Measurements from ENCODE around the gene COPG1. TPM values are rescaled to one million over a fixed set of nuclear protein-coding genes. Genes with fewer than 3 reads are reported as not detected.
"Not testable (repeated sequence)": the region's sequence is repeated elsewhere in the genome, so short reads cannot be mapped to it uniquely, and the experiment has no call there.

Gene COPG1
- total and polyA plus RNA-seq, 2 experiments from 2014 or later = 169 to 185 TPM

- Histone ChIP-seq H3K4me1 (ENCODE audit: insufficient read depth) (no peaks in the 10 kb centered on the region), H3K79me2 (peaks cover 7% of the 10 kb centered on the region), H3K36me3 (replicated peaks; ENCODE audit: insufficient read depth, low read depth) (no peaks in the 10 kb centered on the region), H3K4me2 (no peak overlapping the region), H3K9me2 (replicated peaks; ENCODE audit: insufficient read depth) (no peaks in the 10 kb centered on the region), H4K20me1 (ENCODE audit: insufficient read depth, poor library complexity, severe bottlenecking) (no peaks in the 10 kb centered on the region), H2AFZ (no peak overlapping the region), H3K4me3 (no peak overlapping the region), H3K9me3 (ENCODE audit: low read depth) (no peaks in the 10 kb centered on the region), H3K27ac (no peak overlapping the region), H3K27me3 (no peaks in the 10 kb centered on the region)
- WGBS (ENCODE audit: low lambda C conversion rate, missing lambda C conversion rate) = 96% methylated on average over 3 of the region's 3 CpGs
- TF ChIP-seq EZH2 (IDR thresholded peaks at IDR 0.05; ENCODE audit: borderline replicate concordance) = no peak
- TF ChIP-seq CTCF (IDR thresholded peaks at IDR 0.05; ENCODE audit: poor library complexity) = no peak
- DNase-seq (ENCODE audit: low spot score) = no peak
Measured at GRCh38 chr3:129261894-129262293, 12.5 kb downstream of the COPG1 start.

- no peak overlapping the region for H2AFZ ChIP-seq
- peaks cover 7% of the 10 kb centered on the region for H3K79me2 ChIP-seq
Measured at GRCh38 chr3:129263161-129263910, 13.9 kb downstream of the COPG1 start.

GRCh38 chr3:129264994-129265393, 15.6 kb downstream of the COPG1 start:
- not testable (repeated sequence) for H4K20me1 ChIP-seq (ENCODE audit: insufficient read depth, poor library complexity, severe bottlenecking); H3K4me1 ChIP-seq (ENCODE audit: insufficient read depth); H3K36me3 ChIP-seq (replicated peaks; ENCODE audit: insufficient read depth, low read depth); H3K9me3 ChIP-seq (ENCODE audit: low read depth); H3K9me2 ChIP-seq (replicated peaks; ENCODE audit: insufficient read depth); DNase-seq (ENCODE audit: low spot score); H3K79me2 ChIP-seq; H3K27me3 ChIP-seq; H2AFZ ChIP-seq; H3K4me3 ChIP-seq; H3K4me2 ChIP-seq; H3K27ac ChIP-seq
- 96% methylated on average over 6 of the region's 6 CpGs for WGBS (ENCODE audit: low lambda C conversion rate, missing lambda C conversion rate)

More at GRCh38 chr3:129263161-129263910, 13.9 kb downstream of the COPG1 start:
- no peak overlapping the region for H3K27ac ChIP-seq
- no peaks in the 10 kb centered on the region for H3K4me1 ChIP-seq (ENCODE audit: insufficient read depth)
- TF ChIP-seq EZH2phosphoT487 (IDR thresholded peaks at IDR 0.05; ENCODE audit: low read depth, severe bottlenecking, unreplicated experiment) (no peak), CTCF (IDR thresholded peaks at IDR 0.05; ENCODE audit: poor library complexity) (no peak), EZH2 (IDR thresholded peaks at IDR 0.05; ENCODE audit: borderline replicate concordance) (no peak)
- WGBS (ENCODE audit: low lambda C conversion rate, missing lambda C conversion rate) = 97% methylated on average over 6 of the region's 6 CpGs
- no peak overlapping the region for H3K4me2 ChIP-seq
- no peaks in the 10 kb centered on the region for H3K27me3 ChIP-seq
- no peaks in the 10 kb centered on the region for H3K9me3 ChIP-seq (ENCODE audit: low read depth)
- no peaks in the 10 kb centered on the region for H4K20me1 ChIP-seq (ENCODE audit: insufficient read depth, poor library complexity, severe bottlenecking)
- no peak for DNase-seq (ENCODE audit: low spot score)
- no peak overlapping the region for H3K4me3 ChIP-seq
- no peaks in the 10 kb centered on the region for H3K36me3 ChIP-seq (replicated peaks; ENCODE audit: insufficient read depth, low read depth)
- H3K9me2 ChIP-seq (replicated peaks; ENCODE audit: insufficient read depth) = no peaks in the 10 kb centered on the region

- no peak overlapping the region for H3K4me2 ChIP-seq
- no peaks in the 10 kb centered on the region for H3K4me1 ChIP-seq (ENCODE audit: insufficient read depth)
- no peak overlapping the region for H3K27ac ChIP-seq
- TF ChIP-seq EZH2 (IDR thresholded peaks at IDR 0.05; ENCODE audit: borderline replicate concordance) (no peak), CTCF (IDR thresholded peaks at IDR 0.05; ENCODE audit: poor library complexity) (no peak), EZH2phosphoT487 (IDR thresholded peaks at IDR 0.05; ENCODE audit: low read depth, severe bottlenecking, unreplicated experiment) (no peak)
- 97% methylated on average over 4 of the region's 4 CpGs for WGBS (ENCODE audit: low lambda C conversion rate, missing lambda C conversion rate)
- no peaks in the 10 kb centered on the region for H3K9me3 ChIP-seq (ENCODE audit: low read depth)
- DNase-seq (ENCODE audit: low spot score) = no peak
- H4K20me1 ChIP-seq (ENCODE audit: insufficient read depth, poor library complexity, severe bottlenecking) = no peaks in the 10 kb centered on the region
- no peaks in the 10 kb centered on the region for H3K9me2 ChIP-seq (replicated peaks; ENCODE audit: insufficient read depth)
- H3K4me3 ChIP-seq = no peak overlapping the region
- peaks cover 5% of the 10 kb centered on the region for H3K36me3 ChIP-seq (replicated peaks; ENCODE audit: insufficient read depth, low read depth)
- H2AFZ ChIP-seq = no peak overlapping the region
- H3K79me2 ChIP-seq = no peaks in the 10 kb centered on the region
- H3K27me3 ChIP-seq = no peaks in the 10 kb centered on the region
Measured at GRCh38 chr3:129266651-129267050, 17.2 kb downstream of the COPG1 start.

Data from hepatocyte (in vitro differentiated cells).